Aorta (tissue), 5 donors: ENCODE measurements around the gene TCF4. TPM values are rescaled to one million over a fixed set of nuclear protein-coding genes. Genes with fewer than 3 reads are reported as not detected.

Experiments used
- ATAC-seq: fragments of 200-7000 bp; cut with Tn5 transposase; one replicate; pipeline ENCODE4 v1.9.1; 2022; ENCODE audit warnings: moderate library complexity; ENCODE audit not compliant: low FRiP score
- DNase-seq, 2 donors: peaks; one replicate each; pipeline ENCODE4 v3.0.0-alpha.2; 2020
- H3K27ac ChIP-seq, 2 donors: one replicate each; pipeline ENCODE4 v1.5.1; 2013; ENCODE audit warnings: low read length in 2 of 2, mild to moderate bottlenecking in 2 of 2, moderate library complexity in 2 of 2, control low read depth in 1 of 2, inconsistent platforms in 1 of 2, low read depth in 1 of 2
- H3K27me3 ChIP-seq, 2 donors: one replicate each; pipeline ENCODE4 v1.6.1; 2013; ENCODE audit warnings: control low read depth in 1 of 2, low read length in 1 of 2, mild to moderate bottlenecking in 1 of 2, moderate library complexity in 1 of 2; ENCODE audit not compliant: insufficient read depth in 2 of 2, control insufficient read depth in 1 of 2
- H3K36me3 ChIP-seq, 2 donors: one replicate each; pipeline ENCODE4 v1.6.1; 2013; ENCODE audit warnings: control low read depth in 1 of 2, low read length in 1 of 2, mild to moderate bottlenecking in 1 of 2; ENCODE audit not compliant: insufficient read depth in 2 of 2, control insufficient read depth in 1 of 2
- H3K4me1 ChIP-seq, 2 donors: one replicate each; pipeline ENCODE4 v1.6.1; 2013; ENCODE audit warnings: low read length in 2 of 2, control low read depth in 1 of 2, mild to moderate bottlenecking in 1 of 2, moderate library complexity in 1 of 2; ENCODE audit not compliant: insufficient read depth in 2 of 2, control insufficient read depth in 1 of 2
- H3K4me3 ChIP-seq, 2 donors: one replicate each; pipeline ENCODE4 v1.5.1; 2013; ENCODE audit warnings: low read length in 2 of 2, control low read depth in 1 of 2, mild to moderate bottlenecking in 1 of 2
- H3K9me3 ChIP-seq: one replicate; pipeline ENCODE4 v1.6.1; 2013; ENCODE audit warnings: mild to moderate bottlenecking, low read length; ENCODE audit not compliant: control insufficient read depth
- WGBS, 2 donors: extraction: QIAGEN DNeasy Blood & Tissue Kit; methylation state at CpG; one replicate each; pipeline ENCODE4 v1.1.7; 2013; 5-methylcytosine and 5-hydroxymethylcytosine counted together
- intact Hi-C, 2 donors: fragments of 100-400 bp; cut with DNase I; formaldehyde crosslinking; loops; one replicate each; pipeline versions ENCODE4 v1.14.2 to v1.15.0; 2022
- polyA plus RNA-seq, 2 donors: library from polyadenylated mRNA; stranded (reverse); fragments of 200-250 nt; gene quantifications; one replicate each; pipeline ENCODE4 v1.2.3, GENCODE V29; 2013
- total RNA-seq, 2 donors: library from RNA; stranded (reverse); fragmentation: NEBNext Ultra II Directional; extraction: Animal tissue kit (Norgen Biotek cat#: 25700); gene quantifications; one replicate each; pipeline ENCODE4 v1.2.1, GENCODE V29; 2021
- donor health status: healthy with polysubstance abuse.
- donor health status: Bipolar disorder and iron deficiency.
- donor health status: DM: no; HTN: no; CAD: no.
- donor health status: DM: no; HTN: no; CAD: no.
- donor health status: DM: yes; HTN: yes; CAD: no.

The TCF4 gene
- total and polyA plus RNA-seq, 4 donors, result 11.8 to 297 (median 75.0) TPM

DNA sequence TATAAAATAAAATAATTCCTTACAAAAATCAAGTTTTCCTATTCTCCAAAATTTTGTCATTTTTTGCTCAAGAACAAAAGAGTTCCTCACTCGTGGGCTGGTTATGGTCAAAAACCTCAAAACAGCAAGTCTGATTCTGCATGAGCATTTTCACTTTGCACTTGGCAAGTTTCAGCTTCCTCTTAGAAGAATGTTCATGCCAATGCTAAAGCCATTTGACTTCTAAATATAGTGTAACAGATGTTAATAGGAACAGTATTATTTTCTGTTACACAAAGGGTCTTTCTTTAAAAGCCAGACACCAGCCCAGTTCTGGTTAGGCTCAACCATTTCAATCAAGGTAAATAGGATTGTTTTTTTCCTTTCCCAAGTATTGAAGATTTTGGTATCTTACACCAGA is 367.5 kb downstream of the TCF4 start:
- WGBS, 2 donors, result 0% methylated on average over 1 of the region's 1 CpG
- intact Hi-C loops, result no loop called here
- DNase-seq (no peak), ATAC-seq (no peak)
- H3K36me3 ChIP-seq, result no peaks in the 10 kb centered on the region
- no peaks in the 10 kb centered on the region for H3K4me1 ChIP-seq
- no peak overlapping the region for H3K4me3 ChIP-seq
- H3K9me3 ChIP-seq, result no peaks in the 10 kb centered on the region
- H3K27me3 ChIP-seq, result no peaks in the 10 kb centered on the region
- no peak overlapping the region for H3K27ac ChIP-seq

DNA sequence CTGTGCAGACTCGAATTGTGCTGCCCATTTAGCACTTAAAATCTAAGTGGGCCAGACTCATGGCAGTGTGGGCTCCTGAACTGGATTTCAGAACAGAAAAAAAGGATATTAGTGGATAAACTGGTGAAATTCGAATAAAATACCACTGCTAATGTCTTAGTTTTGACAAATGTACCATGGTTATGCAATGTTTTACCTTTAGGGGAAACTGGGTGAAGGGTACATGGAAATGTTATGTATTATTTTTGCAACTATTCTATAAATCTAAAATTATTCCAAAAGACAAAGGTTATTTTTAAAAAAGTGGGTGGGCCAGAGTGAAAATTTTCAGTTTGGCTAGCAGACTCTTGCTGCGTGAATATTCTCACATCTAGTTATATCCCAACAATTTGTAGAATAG is 368.2 kb downstream of the TCF4 start:
- 87 to 89% methylated on average over 3 of the region's 3 CpGs for WGBS, 2 donors
- no peak overlapping the region for H3K4me3 ChIP-seq
- intact Hi-C loops, result no loop called here
- H3K9me3 ChIP-seq, result no peaks in the 10 kb centered on the region
- no peak overlapping the region for H3K27ac ChIP-seq
- H3K4me1 ChIP-seq, result no peaks in the 10 kb centered on the region
- no peak for DNase-seq
- H3K36me3 ChIP-seq, result no peaks in the 10 kb centered on the region
- no peak for ATAC-seq
- H3K27me3 ChIP-seq, result no peaks in the 10 kb centered on the region

DNA sequence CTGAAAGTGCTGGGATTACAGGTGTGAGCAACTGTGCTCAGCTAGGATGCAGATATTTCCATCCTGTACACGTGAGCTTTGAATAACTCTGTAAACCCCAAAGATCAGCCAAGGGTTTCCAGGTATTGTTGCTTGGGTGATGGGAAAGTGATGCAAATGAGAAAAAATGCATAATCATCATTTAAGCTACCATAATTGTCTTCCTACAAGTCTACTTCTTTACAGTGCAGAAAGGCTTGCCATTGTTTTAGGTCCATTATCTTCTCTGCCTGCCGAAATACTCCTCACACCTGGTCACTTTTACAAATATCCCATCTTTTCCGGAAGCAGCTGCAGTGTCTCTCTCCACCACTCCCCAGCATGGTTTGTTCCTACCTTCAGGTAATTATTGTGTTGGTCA is 368.9 kb downstream of the TCF4 start:
- DNase-seq, result no peak

DNA sequence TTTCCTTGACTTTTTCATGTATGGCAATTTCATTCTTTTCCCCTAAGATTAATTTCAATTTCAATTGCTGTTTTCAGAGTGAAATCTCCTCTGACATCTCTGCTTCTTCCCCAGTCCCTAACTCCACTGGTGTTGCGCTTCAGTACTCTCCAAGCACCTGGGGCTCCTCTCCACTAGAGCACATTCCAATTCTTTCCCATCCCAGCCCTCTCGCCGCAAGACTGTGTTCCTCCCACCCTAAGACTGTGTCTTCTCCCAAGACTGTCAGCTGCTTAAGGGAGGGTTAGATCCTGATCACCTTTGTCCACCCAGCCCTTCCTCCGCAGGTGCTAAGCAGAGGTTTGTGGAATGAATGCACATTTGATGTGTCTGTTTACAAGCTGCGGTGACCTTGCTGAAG is 373.0 kb downstream of the TCF4 start:
- no peaks in the 10 kb centered on the region for H3K9me3 ChIP-seq
- intact Hi-C loops, result no loop called here
- ATAC-seq (no peak), DNase-seq (no peak)
- 87 to 91% methylated on average over 5 of the region's 5 CpGs for WGBS, 2 donors
- H3K36me3 ChIP-seq, result no peaks in the 10 kb centered on the region
- no peaks in the 10 kb centered on the region for H3K4me1 ChIP-seq
- H3K4me3 ChIP-seq, result no peak overlapping the region
- H3K27ac ChIP-seq, result no peak overlapping the region
- H3K27me3 ChIP-seq, result no peaks in the 10 kb centered on the region

More for the DNA sequence above, 368.9 kb downstream of the TCF4 start:
- H3K36me3 ChIP-seq, result no peaks in the 10 kb centered on the region
- no peaks in the 10 kb centered on the region for H3K4me1 ChIP-seq
- no peak overlapping the region for H3K4me3 ChIP-seq
- no peaks in the 10 kb centered on the region for H3K27me3 ChIP-seq
- H3K9me3 ChIP-seq, result no peaks in the 10 kb centered on the region
- no peak for ATAC-seq
- intact Hi-C loops, result no loop called here
- WGBS, 2 donors, result 80 to 94% methylated on average over 3 of the region's 3 CpGs
- no peak overlapping the region for H3K27ac ChIP-seq

DNA sequence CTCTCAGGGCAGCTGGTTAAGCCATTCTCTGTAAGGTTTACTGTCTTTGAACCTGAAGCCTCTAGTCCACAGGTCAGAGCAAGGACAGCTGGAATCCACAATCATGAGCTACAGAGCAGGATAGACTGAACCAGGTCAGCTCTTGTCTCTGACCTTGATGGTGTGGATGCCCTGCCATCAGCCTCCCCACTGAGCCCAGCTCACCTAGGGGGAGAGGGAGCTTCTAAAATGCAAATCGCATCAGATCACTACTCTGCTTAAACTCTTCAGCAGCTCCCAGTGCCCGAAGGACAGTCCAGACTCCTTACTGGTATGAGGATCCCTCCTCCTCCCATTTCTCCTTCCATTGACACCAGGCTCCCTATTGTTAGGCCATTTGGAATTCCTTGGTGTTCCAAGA is 373.5 kb downstream of the TCF4 start:
- no peak overlapping the region for H3K4me3 ChIP-seq
- ATAC-seq, result no peak

DNA sequence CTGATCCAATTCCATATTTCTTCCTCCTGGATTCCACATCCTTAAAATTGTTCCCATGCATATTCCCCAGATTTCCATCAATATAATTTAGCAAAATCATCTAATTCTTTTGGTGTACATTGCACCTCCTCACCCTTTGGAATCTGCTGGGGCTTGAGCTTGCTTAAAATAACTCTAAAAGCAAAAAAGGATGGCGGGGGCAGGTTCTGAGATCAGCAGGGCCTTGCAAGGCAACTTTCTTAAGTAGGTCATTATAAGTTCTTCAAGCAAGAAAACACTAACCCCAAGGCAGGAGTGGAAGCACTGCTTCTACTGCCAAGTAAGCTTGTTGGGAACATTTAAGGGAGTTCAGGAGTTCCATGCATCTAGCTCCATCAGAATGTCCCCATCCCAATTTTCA is 374.4 kb downstream of the TCF4 start:
- H3K27me3 ChIP-seq, result no peaks in the 10 kb centered on the region
- H3K9me3 ChIP-seq, result no peaks in the 10 kb centered on the region
- no peak overlapping the region for H3K27ac ChIP-seq
- no peaks in the 10 kb centered on the region for H3K36me3 ChIP-seq
- no peak for DNase-seq
- H3K4me1 ChIP-seq, result no peaks in the 10 kb centered on the region
- H3K4me3 ChIP-seq, result no peak overlapping the region
- intact Hi-C loops, result no loop called here
- 74 to 82% methylated on average over 1 of the region's 1 CpG for WGBS, 2 donors
- no peak for ATAC-seq

More for the DNA sequence above, 373.5 kb downstream of the TCF4 start:
- intact Hi-C loops, result no loop called here
- Histone ChIP-seq H3K27ac (no peak overlapping the region), H3K36me3 (no peaks in the 10 kb centered on the region), H3K4me1 (no peaks in the 10 kb centered on the region), H3K27me3 (no peaks in the 10 kb centered on the region), H3K9me3 (no peaks in the 10 kb centered on the region)
- WGBS, 2 donors, result 73 to 74% methylated on average over 2 of the region's 2 CpGs
- no peak for DNase-seq

DNA sequence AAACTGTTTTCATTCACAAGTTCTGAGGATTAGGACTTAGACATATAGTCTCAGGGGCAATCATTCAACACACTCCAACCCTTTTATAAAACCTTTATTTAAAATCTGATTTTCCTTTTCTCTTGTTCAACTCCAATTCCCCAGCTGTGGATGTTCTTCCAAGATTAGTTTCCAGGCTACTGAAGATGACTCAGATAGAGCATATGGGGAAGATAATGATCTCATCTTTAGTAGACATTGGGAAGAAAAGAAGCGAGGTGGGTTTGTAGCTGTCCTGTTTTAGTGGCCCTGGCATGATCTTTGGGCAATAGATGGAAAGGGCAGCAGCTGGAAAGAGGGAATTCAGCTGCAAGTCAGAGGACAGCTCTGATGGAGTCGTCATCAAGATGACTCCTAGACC is 381.1 kb downstream of the TCF4 start:
- no peak overlapping the region for H3K4me3 ChIP-seq

DNA sequence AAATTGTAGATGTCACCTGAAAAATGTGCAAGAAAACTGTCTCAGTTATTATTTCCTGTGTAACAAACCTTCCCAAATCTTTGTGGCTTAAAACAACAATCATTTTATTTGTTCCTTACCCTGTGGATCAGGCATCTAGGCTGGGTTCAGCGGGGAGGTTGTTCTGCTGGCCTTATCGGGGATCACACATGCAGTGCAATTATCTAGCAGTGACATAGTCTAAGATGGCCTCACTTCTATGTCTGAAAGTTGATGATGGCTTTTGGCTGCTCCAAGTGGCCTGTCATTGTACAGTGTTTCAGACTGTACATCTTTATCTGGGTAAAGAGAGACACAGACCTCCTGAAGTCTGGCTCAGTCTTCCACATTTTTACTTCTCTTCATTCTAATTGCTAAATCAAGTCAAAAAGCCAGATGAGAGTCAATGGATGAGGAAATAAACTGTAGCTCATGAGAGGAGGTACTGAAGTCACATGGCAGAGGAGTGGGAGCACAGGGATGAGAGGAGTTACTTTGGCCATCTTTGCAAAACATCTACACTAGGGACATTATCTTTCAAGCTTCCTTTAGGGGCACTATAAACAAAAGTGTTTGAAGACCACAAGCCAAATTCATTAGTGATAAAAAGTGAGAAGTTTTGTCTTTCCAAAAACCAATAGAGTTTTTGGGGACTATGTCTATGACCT is 385.6 kb downstream of the TCF4 start:
- Histone ChIP-seq H3K36me3 (no peaks in the 10 kb centered on the region), H3K9me3 (peaks cover 4% of the 10 kb centered on the region), H3K27ac (no peak overlapping the region), H3K27me3 (no peaks in the 10 kb centered on the region), H3K4me3 (no peak overlapping the region), H3K4me1 (no peaks in the 10 kb centered on the region)
- ATAC-seq (no peak), DNase-seq (no peak)
- intact Hi-C loops, result no loop called here
- 91 to 95% methylated on average over 2 of the region's 2 CpGs for WGBS, 2 donors

More for the DNA sequence above, 381.1 kb downstream of the TCF4 start:
- no peaks in the 10 kb centered on the region for H3K36me3 ChIP-seq
- ATAC-seq (no peak), DNase-seq (no peak)
- no peak overlapping the region for H3K27ac ChIP-seq
- intact Hi-C loops, result no loop called here
- H3K4me1 ChIP-seq, result no peaks in the 10 kb centered on the region
- H3K27me3 ChIP-seq, result no peaks in the 10 kb centered on the region
- WGBS, 2 donors, result 68 to 71% methylated on average over 2 of the region's 2 CpGs
- peaks cover 4% of the 10 kb centered on the region for H3K9me3 ChIP-seq

DNA sequence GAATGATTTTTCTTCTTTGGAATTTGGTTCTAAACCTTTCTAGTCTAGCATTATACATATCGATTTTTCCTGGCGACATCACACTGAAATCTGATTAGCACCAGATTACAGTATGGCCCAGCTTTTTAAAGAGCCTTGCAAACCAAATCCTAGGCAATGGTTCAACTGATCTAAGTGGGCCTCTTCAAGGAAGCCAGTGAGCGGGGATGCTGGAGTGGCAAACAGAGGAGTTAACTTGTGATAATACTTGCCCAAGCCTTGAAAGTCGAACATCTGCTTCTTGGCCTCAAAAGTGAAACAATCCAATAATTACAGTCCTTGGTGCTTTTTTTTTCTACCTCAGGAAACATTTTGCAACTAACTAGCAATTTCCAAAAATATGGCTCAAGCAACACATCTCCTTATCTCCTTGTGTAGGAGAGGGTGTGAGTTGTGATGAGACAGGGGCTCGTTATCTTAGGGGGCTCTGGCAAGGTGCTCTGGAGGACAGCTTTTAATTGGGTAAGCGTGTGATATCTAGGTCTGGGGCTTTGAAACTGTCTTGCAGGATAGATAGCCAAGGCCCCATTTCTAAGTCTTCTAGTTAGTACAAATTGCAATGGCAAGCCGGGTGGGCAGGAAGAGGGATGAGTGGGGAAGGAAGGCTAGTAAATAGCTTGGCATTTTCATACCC is 388.6 kb downstream of the TCF4 start:
- Histone ChIP-seq H3K27me3 (no peaks in the 10 kb centered on the region), H3K27ac (no peak overlapping the region), H3K4me3 (no peak overlapping the region), H3K4me1 (no peaks in the 10 kb centered on the region), H3K9me3 (peaks cover 5% of the 10 kb centered on the region), H3K36me3 (no peaks in the 10 kb centered on the region)
- WGBS, 2 donors, result 76 to 80% methylated on average over 7 of the region's 7 CpGs
- DNase-seq, result no peak
- intact Hi-C loops, result no loop called here
- ATAC-seq, result no peak
